Measurements from ENCODE around the gene NUFIP1. TPM values are rescaled to one million over a fixed set of nuclear protein-coding genes. Genes with fewer than 3 reads are reported as not detected.

The NUFIP1 gene
- total RNA-seq, 1 experiment from 2014 or later = 12.2 TPM

- TF ChIP-seq ZNF274 (IDR thresholded peaks at IDR 0.05; ENCODE audit: low read depth, low read length) (no peak), ZBTB33 (IDR thresholded peaks at IDR 0.05; ENCODE audit: extremely low read depth, insufficient replicate concordance, low read length) (no peak), ELF1 (IDR thresholded peaks at IDR 0.05; ENCODE audit: borderline replicate concordance, low read depth) (no peak), POLR2A (IDR thresholded peaks at IDR 0.05; ENCODE audit: borderline replicate concordance, extremely low read depth, insufficient read depth, insufficient read length) (no peak), CBX3 (IDR thresholded peaks at IDR 0.05; ENCODE audit: low read depth) (no peak), JUND (IDR thresholded peaks at IDR 0.05) (no peak), ZFX (IDR thresholded peaks at IDR 0.05) (no peak), YY1 (IDR thresholded peaks at IDR 0.05; ENCODE audit: extremely low read depth, insufficient replicate concordance, low read depth, low read length) (no peak), FOSL1 (IDR thresholded peaks at IDR 0.05; ENCODE audit: low read depth) (no peak), MAX (IDR thresholded peaks at IDR 0.05) (no peak), CEBPB (IDR thresholded peaks at IDR 0.05; ENCODE audit: low read depth) (no peak), TCF7L2 (IDR thresholded peaks at IDR 0.05; ENCODE audit: borderline replicate concordance, extremely low read depth, insufficient read depth, insufficient read length) (no peak)
- DNase-seq (ENCODE audit: low read depth, low spot score) = no peak
- H3K9ac ChIP-seq (ENCODE audit: low read length) = no peak overlapping the region
- CTCF ChIA-PET = no interaction called here
- H4K20me1 ChIP-seq (ENCODE audit: insufficient read depth) = peaks cover 9% of the 10 kb centered on the region; the same call in 1 of the 2 replicates
- intact Hi-C loops (cut with micrococcal nuclease) = no loop called here
- peaks cover 32% of the 10 kb centered on the region for H3K79me2 ChIP-seq (ENCODE audit: insufficient read depth, low read length)
- H3K4me3 ChIP-seq (replicated peaks in 1 of 2; ENCODE audit: low read depth in 1 of 2, low read length in 2 of 2) = no peak overlapping the region
- H3K4me1 ChIP-seq (ENCODE audit: control insufficient read depth in 1 of 2, insufficient read depth in 2 of 2, low read length in 2 of 2) = no peaks in the 10 kb centered on the region
- no peaks in the 10 kb centered on the region for H3K9me3 ChIP-seq (ENCODE audit: control insufficient read depth in 1 of 2, insufficient read depth in 1 of 2, low read depth in 1 of 2, low read length in 2 of 2)
- BruUV-seq (replicated peaks) = no TSS peak
- H3K27me3 ChIP-seq (ENCODE audit: insufficient read depth, low read length) = no peaks in the 10 kb centered on the region
- H3K36me3 ChIP-seq (ENCODE audit: control insufficient read depth in 1 of 2, insufficient read depth in 2 of 2, low read length in 2 of 2) = peaks cover 31 to 37% of the 10 kb centered on the region in 2 experiments
- H2AFZ ChIP-seq (ENCODE audit: low read depth, low read length, poor library complexity, severe bottlenecking) = no peak overlapping the region
- RAD21 ChIA-PET (ENCODE audit: low non-redundant PET in 1 of 2, low total read pairs in 2 of 2, uncharacterized antibody in 2 of 2, unreplicated experiment in 2 of 2) = no interaction called here
- no peak for ATAC-seq
- no peak overlapping the region for H3K4me2 ChIP-seq (ENCODE audit: low read length)
- POLR2A ChIA-PET = no interaction called here
- no peak overlapping the region for H3K27ac ChIP-seq (ENCODE audit: low read depth, low read length)
- no peaks in the 10 kb centered on the region for H3K9me2 ChIP-seq (ENCODE audit: insufficient read depth)
Measured at GRCh38 chr13:44976196-44976595, 13.1 kb downstream of the NUFIP1 start.

Measured in HCT116 (cell line).